Endometrial microvascular endothelial cells (primary cell): ENCODE results near the gene CHCHD6. TPM values are rescaled to one million over a fixed set of nuclear protein-coding genes. Genes with fewer than 3 reads are reported as not detected.

Experiments used
- in situ Hi-C: cut with HindIII; loops from 2 replicates; pipeline ENCODE4 v1.10.0; 2017; ENCODE audit warnings: low sequenced_read_pairs, low pct_unique_long_range_greater_than_20kb; ENCODE audit errors: inconsistent ontology term
- total RNA-seq: library from RNA; depleted of rRNA; stranded (reverse); fragments of >200 nt; gene quantifications from one replicate; pipeline ENCODE4 v1.2.3, GENCODE V29; 2015; ENCODE audit errors: inconsistent ontology term

The CHCHD6 gene
- total RNA-seq, 1 donor from 2014 or later: 18.3 TPM

DNA sequence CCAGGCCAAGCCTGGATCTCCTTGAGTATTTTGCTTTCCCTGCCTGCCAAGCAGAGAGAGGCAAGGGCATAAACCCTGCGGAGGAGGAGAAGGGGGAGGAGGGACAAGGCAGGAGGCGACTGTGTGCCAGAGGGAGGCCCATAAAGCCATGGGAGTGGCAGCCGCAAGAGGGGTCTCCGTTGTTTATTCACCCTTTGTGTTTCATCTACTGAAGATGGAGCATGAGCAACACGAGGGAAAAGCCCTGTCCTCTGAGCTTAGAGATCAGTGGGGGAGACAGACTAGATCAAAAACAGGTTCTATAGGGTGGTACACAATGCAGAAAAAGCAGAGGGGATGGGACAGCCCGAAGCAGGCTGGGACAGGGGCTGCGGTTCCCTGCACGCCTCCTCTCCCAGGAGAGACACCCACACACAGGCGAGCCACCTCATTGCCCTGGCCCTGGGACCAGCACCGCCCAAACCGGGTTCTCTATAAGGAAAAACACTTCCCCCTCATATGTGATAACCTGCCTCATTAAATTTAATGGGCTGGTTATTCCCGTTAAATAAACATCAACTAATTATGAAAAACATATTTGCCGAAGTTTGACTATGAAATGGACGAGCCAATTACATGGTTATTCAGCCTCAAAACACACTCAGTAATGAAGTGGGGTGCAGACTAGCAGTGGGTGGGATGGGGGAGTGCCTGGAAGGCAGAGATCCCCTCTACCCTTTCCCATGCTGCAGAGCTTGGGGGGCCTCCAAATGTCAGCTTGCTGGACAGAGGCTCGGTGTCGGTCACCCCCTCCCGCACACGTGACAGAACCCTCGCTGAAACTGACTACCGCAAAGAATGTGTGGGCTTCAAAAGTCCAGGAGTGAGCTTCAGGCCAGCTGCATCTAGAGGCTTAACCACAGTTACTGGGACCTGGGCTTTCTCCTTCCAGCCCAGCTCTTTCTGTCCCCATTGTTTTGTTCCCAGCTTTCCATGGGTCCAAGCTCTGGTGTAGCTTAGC lies 264.7 kb downstream of the CHCHD6 start:
- in situ Hi-C loops: no loop called here

DNA sequence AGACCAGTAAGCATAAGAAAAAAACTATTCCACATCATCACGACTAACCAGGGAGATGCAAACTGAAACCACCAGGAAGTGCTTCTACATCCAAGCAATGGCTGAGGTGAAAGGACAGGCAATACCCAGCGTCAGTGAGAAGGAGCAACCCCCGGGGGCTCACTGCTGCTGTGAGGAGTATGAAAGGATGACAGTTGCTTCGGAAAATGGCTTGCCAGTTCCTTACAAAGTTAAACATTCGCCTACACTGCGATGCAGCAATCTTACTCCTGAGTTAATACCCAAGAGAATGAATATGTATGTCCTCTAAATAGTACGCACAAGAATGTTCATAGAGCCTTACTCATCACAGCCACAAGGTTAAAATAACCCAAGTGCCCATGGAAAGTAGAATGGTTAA lies 265.5 kb downstream of the CHCHD6 start:
- in situ Hi-C loops: no loop called here

DNA sequence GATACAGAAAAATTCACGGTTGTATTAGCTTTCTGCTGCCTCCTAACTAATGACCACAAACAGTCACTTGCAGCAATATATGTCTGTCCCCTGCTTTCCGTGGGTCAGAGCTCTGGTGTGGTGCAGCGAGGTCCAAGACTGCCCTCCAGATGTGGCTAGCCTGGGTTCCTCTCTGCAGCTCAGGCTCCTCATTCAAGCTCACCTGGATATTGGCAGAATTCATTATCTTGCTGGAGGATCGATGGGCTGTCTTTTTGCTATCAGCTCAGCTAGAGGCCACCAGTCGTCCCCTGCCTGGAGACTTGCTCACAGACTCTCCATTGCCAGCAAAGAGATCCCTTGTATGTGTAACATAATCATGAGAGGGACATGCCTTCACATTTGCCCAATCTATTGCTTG lies 266.1 kb downstream of the CHCHD6 start:
- in situ Hi-C loops: no loop called here

DNA sequence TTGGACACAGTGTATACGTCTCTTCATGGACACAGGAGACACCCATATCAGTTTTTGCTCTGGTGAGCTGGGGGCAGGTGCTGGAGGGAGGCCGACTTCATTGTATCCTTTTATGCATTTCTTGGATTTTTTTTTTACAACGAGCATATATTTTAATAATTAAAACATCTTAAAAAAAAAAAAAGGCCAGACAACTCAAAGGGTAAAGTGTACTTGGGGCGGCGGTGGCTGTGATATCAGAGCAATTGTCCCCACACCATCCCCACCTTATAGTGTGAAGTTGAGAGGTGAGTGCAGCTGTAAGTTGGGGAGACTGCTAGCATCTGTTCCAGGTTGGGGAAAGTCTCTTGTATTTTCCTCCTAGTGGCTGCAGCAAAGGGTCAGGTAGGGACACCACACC lies 266.9 kb downstream of the CHCHD6 start:
- in situ Hi-C loops: no loop called here

DNA sequence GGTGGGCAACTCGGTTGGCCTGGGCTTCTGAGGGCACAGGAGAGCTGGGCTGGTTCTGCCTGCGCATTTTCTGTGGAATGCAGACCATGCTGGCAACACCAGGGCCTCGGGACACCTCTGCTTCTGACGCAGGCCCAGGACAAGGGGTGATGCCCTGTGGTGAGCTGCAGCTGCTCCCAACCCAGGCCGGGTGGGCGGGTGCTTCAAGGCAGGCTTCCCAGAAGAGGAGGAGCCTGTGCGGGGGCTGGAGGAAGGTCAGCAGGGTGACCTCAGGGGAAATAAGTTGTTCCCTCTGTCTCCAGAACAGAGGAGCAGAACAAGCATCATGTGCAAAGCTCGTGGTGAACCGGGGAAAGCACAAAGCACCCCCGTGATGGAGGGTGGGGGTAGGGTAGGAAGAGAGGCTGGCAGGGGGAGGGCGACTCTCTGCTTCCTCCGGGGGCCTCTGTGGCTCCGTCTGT lies 267.9 kb downstream of the CHCHD6 start:
- in situ Hi-C loops: no loop called here

DNA sequence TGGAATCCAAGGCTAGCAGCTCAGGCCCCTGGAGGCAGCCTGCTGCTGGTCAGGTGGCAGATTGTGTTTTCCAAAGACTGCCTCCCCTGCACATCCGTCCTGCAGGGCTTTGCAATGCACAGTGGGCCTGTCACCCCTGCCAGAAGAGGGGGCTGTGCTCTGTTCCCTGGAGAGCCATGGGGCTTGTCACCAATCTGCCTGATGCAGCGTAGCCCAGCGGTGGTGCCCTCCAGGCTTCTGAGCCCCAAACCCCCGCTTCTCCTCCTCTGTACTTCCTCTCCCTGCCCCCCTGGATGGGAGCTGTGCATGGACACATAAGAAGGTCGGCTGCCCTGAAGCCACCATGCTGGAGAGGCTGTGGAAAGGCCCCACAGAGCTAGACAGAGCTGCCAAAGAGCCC lies 268.8 kb downstream of the CHCHD6 start:
- in situ Hi-C loops: no loop called here

DNA sequence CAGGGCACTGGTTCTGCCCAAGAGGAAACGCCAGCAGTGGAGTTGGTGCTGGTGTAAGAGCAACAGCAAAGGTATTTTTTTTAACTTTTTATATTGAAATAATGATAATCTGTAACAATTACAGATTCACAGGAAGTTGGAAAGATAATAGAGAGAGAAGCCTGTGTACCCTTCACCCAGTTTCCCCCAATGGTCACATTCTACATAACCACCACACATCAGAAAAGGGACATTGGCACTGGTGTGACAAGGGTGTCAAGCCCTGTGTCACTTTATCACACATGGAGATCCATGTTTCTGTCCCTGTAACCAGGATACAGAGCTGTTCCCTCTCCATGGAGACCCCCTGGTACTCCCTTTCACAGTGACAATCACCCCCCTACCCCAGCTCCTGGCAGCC lies 269.8 kb downstream of the CHCHD6 start:
- in situ Hi-C loops: no loop called here

DNA sequence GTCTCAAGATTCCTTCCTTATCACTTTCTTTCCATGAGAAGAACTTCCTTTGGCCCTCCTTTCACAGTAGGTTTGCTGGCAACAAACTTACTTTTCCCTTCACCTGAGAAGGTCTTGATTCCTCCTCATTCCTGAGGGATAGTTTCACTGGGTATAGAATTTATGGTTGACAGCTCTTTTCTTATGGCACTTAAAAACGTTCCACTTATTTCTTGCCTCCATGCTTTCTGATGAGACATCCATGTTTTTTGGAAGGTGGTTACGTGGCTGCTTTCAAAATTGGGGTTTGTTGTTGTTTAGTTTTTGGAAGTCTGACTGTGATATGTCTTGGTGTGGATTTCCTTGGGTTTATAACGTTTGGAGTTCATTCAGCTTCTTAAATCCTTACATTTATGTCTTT lies 270.7 kb downstream of the CHCHD6 start:
- in situ Hi-C loops: no loop called here

DNA sequence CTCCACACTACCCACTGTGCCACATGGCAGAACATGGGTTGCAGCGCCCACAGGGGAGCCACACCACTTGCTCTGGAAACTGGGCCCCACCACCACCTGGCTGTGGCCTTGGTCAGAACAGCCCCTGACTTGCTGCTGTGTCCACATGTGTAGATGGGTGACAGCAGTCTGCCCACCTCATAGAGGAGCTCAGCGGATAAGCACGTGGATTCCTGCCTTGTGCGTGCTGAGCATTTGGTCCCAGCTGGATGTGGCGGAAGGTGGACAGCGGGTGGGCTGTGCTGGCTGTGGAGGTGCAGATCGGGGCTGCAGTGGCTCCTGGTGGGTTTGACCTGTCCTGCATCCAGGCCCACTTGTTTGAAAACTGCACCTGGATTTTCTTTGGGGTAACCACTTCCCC lies 272.9 kb downstream of the CHCHD6 start:
- in situ Hi-C loops: no loop called here

DNA sequence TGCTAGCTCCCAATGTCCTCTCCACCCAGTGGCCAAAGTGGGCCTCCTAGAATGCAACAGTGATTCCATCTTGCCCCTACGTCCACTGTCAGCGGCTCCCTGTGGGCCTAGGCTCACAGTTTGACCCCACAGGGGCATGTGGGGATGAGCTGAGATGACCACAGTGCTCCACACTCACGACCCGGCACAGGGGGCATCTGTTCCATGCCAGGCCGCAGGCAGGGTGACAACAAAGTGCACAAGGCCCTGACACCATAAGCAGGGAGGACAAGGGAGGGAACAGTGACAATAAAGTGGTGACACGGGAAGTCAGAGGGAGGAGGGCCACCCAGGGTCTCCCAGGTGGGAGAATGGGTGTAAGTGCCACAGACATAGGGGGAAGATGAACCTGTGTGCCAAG lies 273.8 kb downstream of the CHCHD6 start:
- in situ Hi-C loops: no loop called here

DNA sequence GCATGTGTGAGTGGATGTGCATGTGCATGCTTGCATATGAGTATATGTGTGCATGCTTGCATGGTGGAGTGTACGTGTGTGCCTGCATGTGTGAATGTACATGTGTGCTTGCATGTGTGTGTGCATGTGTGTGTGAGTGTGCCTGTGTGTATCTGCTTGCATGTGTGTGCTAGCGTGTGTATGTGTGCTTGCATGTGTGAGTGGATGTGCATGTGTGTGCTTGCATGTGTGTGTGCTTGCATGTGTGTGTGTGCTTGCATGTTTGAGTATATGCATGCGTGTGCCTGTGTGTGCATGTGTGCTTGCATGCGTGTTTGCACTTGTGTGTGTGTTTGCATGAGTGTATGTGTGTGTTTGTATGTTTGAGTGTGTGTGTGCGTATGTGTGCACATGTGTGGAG lies 274.3 kb downstream of the CHCHD6 start:
- in situ Hi-C loops: no loop called here

DNA sequence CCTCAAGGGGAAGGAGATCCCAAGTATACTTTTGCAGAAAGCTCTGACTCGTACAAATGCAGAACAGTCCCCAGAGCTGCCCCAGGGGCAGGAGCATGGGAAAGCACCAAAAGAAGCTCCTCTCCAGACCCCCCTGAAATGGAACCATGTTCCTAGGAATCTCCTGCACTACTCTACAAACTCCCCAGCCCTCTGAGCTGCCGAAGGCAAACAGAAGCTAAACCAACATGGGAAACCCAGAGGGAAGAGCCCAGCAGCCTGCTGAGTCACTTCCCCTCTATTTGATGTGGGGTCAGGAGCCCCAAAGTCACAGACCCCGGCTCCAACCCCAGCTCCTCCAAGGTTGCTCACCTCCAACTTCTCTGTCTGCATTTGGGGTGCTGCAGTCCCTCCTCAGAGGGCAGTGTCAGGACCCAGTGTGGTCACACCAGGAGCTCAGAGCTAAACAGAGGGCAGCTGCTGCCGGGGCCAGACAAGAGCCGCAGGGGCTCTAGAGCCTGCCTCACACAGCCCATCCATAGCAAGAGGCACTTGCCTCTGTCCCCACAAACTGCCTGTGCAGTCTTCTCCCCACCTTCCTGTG lies 275.1 kb downstream of the CHCHD6 start:
- in situ Hi-C loops: no loop called here

DNA sequence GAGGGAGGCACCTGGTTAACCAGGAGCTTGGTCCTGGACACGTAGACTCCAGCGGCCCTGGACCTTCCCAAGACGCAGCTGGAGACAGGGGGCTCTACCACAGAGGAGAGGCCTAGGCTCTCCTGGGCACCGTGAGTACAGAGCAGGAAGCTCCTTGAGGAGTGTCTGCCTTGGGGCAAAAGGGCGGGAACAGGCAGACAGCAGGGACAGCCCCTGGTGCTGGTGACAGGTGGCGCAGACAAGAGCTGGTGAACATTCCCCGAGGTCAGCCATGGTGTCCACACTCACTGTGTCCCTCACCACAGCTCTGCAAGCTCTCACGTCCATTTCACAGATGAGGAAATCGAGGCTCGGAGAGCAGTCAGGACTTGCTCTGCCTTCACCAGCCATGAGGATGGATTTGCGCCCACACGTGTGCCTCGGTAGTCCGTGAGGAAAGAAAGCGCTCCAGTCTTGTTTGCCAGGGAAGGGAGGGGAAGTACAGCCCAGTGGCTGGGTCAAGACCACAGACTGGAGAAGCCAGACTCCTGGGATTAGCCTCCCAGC lies 276.3 kb downstream of the CHCHD6 start:
- in situ Hi-C loops: no loop called here

DNA sequence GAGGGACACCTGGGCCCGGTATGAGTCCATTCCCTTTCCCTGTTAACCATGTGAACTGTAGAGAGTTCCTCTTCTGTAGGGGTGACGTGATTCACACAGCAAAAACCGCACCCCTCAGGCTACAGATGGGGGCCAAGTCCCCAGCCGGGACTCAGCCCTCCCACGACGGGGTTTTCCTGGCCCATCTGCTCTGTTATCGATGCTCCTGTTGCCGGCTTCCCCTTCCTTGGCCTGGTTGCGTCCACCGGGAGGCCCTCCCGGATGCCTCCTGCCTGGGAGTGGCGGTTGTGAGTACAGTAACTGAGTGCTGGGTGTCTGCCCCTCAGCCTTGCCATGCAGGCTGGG lies 278.1 kb downstream of the CHCHD6 start:
- in situ Hi-C loops: no loop called here

DNA sequence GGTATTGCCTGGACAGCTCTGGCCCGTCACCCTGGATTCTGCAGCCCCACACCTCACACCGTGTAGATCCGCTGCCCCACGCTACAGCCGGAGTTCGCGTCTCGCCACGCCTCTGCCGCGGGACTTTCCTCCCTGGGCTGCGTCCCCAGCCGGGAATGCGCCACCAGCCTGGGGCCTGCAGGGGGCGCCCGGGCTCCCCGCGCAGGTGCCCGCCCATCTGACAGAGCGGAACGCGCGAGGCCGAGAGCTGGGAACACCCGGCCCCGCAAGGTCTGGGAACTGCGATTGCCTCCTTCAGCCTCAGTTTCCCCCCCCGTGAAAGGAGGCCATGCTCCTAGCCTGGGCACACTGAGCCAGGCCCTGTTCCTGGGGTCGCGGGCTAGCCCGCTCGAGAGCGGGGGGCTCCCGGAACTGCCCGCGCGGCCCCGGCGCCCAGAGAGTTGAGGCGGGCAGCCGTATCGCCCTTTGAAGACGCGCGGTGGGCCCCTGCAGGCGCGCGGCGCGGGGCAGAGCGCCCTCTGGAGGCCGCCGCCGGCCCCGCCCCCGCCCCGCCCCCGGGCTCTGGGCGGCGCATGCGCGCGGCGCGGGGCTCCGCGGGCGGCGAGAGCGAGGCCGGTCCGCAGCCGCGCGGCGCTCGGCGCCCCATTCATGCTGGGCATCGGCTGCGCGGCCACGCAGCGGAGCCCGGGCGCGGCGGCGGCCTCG lies 278.6 kb downstream of the CHCHD6 start, which contains the start of gene PLXNA1:
TSS of gene PLXNA1 (plus strand) at position 645 of the 705 bp plus-strand sequence. CDS start 5,479 bp downstream, outside the sequence.
- in situ Hi-C loops: no loop called here

DNA sequence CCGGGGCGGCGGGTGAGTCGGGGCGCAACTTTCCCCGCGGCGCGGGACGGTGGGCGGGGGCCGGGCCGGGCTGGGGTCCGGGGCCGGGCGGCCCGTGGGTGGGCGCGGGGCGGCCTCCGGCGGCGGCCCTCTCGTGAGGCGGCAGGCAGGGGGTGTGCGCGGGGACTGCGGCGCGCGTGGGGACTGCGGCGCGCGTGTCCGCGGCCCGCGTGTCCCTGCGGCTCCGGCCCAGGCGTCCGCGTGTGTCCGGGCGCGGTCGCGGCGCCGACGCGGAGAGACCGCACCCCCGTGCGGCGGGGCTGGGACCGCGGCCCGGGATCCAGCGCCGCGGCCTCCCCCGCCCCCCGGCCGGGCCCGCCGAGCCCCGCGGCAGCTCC lies 279.2 kb downstream of the CHCHD6 start:
- in situ Hi-C loops: no loop called here

DNA sequence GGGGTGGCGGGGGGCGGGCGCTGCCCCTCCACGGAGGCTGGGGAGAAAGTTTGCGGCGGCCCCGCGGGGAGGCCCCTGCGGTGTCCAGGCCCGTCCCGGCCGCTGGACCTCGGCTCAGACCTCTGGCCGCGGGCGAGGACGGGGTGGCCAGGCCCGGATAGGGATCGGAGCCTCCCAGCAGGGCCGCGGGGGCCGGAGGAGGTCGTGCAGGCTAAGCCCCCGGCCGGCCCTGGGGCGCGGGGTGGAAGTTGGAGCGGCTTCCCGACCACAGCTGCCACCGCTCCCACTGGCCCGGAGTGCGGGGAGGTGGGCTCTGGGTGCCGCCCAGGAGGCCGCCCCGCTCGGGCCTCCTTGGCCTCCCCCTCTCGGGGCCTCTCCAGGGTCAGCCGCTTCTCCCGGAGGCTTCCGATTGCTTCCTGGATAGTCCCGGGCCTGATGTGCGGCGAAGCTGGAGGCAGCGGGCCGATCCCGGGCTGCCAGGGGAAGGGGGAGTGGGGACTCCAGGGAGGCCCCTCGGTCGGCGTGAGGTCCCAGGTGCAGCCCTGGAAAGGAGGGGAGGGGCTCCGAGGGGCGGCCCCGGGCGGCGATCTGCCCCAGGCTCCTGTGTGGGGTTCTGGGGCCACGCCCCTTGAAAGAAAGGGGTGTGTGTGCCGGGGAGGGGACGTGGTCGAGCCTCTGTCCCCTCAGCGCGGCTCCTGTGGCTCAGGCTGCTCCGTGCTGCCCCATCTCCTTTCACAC lies 279.8 kb downstream of the CHCHD6 start:
- in situ Hi-C loops: no loop called here

DNA sequence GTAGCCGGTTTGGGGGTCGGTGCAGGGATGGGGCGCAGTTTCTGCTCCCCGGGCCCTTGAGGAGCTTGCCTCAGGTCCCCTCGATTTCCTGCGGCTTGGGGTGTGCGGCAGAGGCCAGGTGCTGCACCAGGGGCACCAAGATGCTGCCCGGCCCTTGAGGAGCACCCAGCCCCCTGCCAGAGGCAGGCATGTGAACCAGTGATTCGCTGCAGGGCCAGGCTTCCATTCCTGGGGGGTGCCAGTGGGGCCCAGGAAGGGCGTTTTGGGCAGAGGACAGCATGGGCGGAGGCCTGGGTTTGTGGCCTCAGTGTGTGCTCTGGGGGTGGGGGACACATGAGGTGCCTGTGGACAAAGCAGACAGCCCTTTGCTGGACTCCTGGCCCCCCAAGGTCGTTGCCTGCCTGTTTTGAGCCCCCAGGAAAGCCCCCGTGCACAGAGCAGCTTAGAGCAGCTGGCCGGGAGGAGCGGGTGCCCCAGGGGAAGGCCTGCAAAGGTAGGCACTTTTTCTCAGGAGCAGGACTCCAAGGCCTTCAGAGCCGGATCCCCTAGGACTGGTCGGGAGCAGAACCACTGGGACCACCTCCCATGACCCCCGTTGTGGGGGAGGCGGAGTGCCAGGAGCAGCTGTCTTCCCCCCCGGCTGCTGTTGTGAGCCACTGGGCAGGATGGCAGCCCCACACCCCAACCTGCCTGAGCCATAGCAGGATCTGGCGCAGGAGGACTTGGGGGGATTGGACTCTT lies 280.5 kb downstream of the CHCHD6 start:
- in situ Hi-C loops: no loop called here
